A549 treated with AZD9567 at 1 μM for 4 hours (cell line): ENCODE results near the gene MYL3. TPM values are rescaled to one million over a fixed set of nuclear protein-coding genes. Genes with fewer than 3 reads are reported as not detected.

Experiments used
- total RNA-seq: library from RNA; stranded (reverse); fragments of 200-300 nt; extraction: Qiagen RNA extraction; gene quantifications from 5 replicates; pipeline ENCODE4 v1.2.3, GENCODE V29; 2022; ENCODE audit not compliant: insufficient read depth

MYL3 gene
- not detected in 5 replicates for total RNA-seq

GRCh38 chr3:46863261-46863782, at the start of gene MYL3:
MYL3 (minus strand) TSS chr3:46863444; CDS start chr3:46863390, 54 bp downstream.

GRCh38 chr3:46877406-46878125, 14.3 kb upstream of the MYL3 start, which contains the start of gene PTH1R:
PTH1R (plus strand) TSS chr3:46877721; CDS start chr3:46883560, 5,839 bp downstream.

Other genes with a start within 250 kb of the MYL3 start
- gene ALS2CL, start 169.8 kb downstream of the MYL3 start, total RNA-seq = 6.9 to 9.9 TPM (median 8.0 TPM) in 5 replicates
- 0.07 to 0.20 TPM (median 0.12 TPM) in 4 of 5 replicates, not detected in the other for gene TMIE, start 162.1 kb downstream of the MYL3 start, total RNA-seq
- gene PRSS50, start 145.6 kb downstream of the MYL3 start, total RNA-seq = not detected in 5 replicates
- gene PTH1R, start 14.3 kb upstream of the MYL3 start, total RNA-seq = 0.64 to 0.80 TPM (median 0.74 TPM) in 4 of 5 replicates, not detected in the other
- 53.9 to 83.7 TPM (median 54.5 TPM) in 5 replicates for gene CCDC12, start 113.3 kb upstream of the MYL3 start, total RNA-seq
- gene NBEAL2, start 116.2 kb upstream of the MYL3 start, total RNA-seq = 53.7 to 82.1 TPM (median 70.4 TPM) in 5 replicates